K562 (cell line): ENCODE measurements around the gene ZBTB18. TPM values are rescaled to one million over a fixed set of nuclear protein-coding genes. Genes with fewer than 3 reads are reported as not detected.

Experiments
- BRCA1 ChIP-seq, 2 experiments: fragments of 450-650 bp in 1 of 2; sonication (generic) in 1 of 2; formaldehyde crosslinking in 1 of 2; IDR thresholded peaks; 2 replicates each; pipeline versions ENCODE4 v1.5.0 to v1.6.1; 2017 to 2020; ENCODE audit warnings: mild to moderate bottlenecking in 1 of 2, missing genetic modification reagents in 1 of 2
- BRD4 ChIP-seq: fragments of 200-600 bp; sonication (generic); IDR thresholded peaks from 2 replicates; pipeline ENCODE4 v1.6.1; 2017; ENCODE audit warnings: inconsistent platforms
- ESRRA ChIP-seq: fragments of 450-650 bp; IDR thresholded peaks from 2 replicates; pipeline ENCODE4 v1.6.1; 2014; ENCODE audit warnings: low read depth, mild to moderate bottlenecking, moderate library complexity, borderline replicate concordance
- HNRNPL ChIP-seq: fragments of 200-400 bp; formaldehyde crosslinking; IDR thresholded peaks from 2 replicates; pipeline ENCODE4 v1.6.1; 2017; ENCODE audit warnings: low read depth, mild to moderate bottlenecking, low read length
- KAT2B ChIP-seq: IDR thresholded peaks from one replicate; pipeline ENCODE4 v1.6.1; 2012; ENCODE audit warnings: low read depth, mild to moderate bottlenecking, control low read depth, inconsistent platforms, low read length, moderate library complexity
- MAZ ChIP-seq, 2 experiments: fragments of 450-650 bp in 1 of 2; sonication (generic) in 1 of 2; formaldehyde crosslinking; IDR thresholded peaks in 1 of 2; conservative IDR thresholded peaks in 1 of 2; 2 replicates each; pipeline versions ENCODE4 v1.4.0 to v1.5.0; 2020; ENCODE audit warnings: mild to moderate bottlenecking in 1 of 2, missing genetic modification reagents in 1 of 2
- PCBP2 ChIP-seq: fragments of 200-400 bp; formaldehyde crosslinking; IDR thresholded peaks from 2 replicates; pipeline ENCODE4 v1.6.1; 2018; ENCODE audit warnings: low read length, low read depth, mild to moderate bottlenecking, moderate library complexity; ENCODE audit not compliant: poor library complexity, severe bottlenecking
- POLR2A ChIP-seq: fragments of 450-650 bp; conservative IDR thresholded peaks from 2 replicates; pipeline ENCODE4 v1.6.1; 2016
- RFX1 ChIP-seq: fragments of 450-650 bp; IDR thresholded peaks from 2 replicates; pipeline ENCODE4 v1.6.1; 2016; ENCODE audit warnings: mild to moderate bottlenecking, moderate library complexity
- polyA plus RNA-seq, 8 experiments: library from polyadenylated mRNA; depleted of rRNA in 4 of 8; stranded (reverse) in 5 of 8; unstranded in 3 of 8; fragments of >200 nt; fragmentation: Nextera tagmentation in 2 of 8; fragmentation: Illumina TruSeq in 1 of 8; extraction: Ambion mirVana in 2 of 8; extraction: Trizol in 1 of 8; gene quantifications; 2 replicates each; pipeline versions ENCODE4 v1.2.1 to v1.2.3, GENCODE V29; 2011 to 2014; ENCODE audit warnings: inconsistent platforms in 1 of 8, missing spikeins in 1 of 8
- total RNA-seq, 7 experiments: library from RNA; depleted of rRNA in 6 of 7; stranded (reverse); fragments of >200 nt in 6 of 7; fragmentation: Illumina TruSeq in 2 of 7; extraction: Trizol in 2 of 7; gene quantifications; 2 replicates each; pipeline versions ENCODE4 v1.2.1 to v1.2.3, GENCODE V29; 2011 to 2021; ENCODE audit warnings: low replicate concordance in 1 of 7
- TF ChIP-seq, protein P1 (sequence below), 3 experiments: fragments of 200-800 bp in 1 of 3; fragments of 250-450 bp in 1 of 3; fragments of 450-650 bp in 1 of 3; sonication (Bioruptor Pico) in 1 of 3; sonication (Bioruptor generic) in 1 of 3; formaldehyde crosslinking in 1 of 3; IDR thresholded peaks; 2 replicates each; pipeline versions ENCODE4 v1.6.1 to v1.8.0; 2016 to 2022; ENCODE audit warnings: mild to moderate bottlenecking in 2 of 3, missing genetic modification characterization in 2 of 3, missing compliant biosample characterization in 1 of 3, moderate library complexity in 1 of 3
- TF ChIP-seq, protein P2 (sequence below), 2 experiments: fragments of 450-650 bp; formaldehyde crosslinking in 1 of 2; IDR thresholded peaks; 2 replicates each; pipeline versions ENCODE4 v1.4.0 to v1.6.1; 2014 to 2020; ENCODE audit warnings: mild to moderate bottlenecking in 2 of 2, borderline replicate concordance in 1 of 2, low read depth in 1 of 2
- TF ChIP-seq, protein P3 (sequence below): IDR thresholded peaks from 2 replicates; pipeline ENCODE4 v1.6.1; 2011; ENCODE audit warnings: borderline replicate concordance, low read depth, mild to moderate bottlenecking, moderate library complexity, low read length; ENCODE audit not compliant: insufficient read depth, poor library complexity, severe bottlenecking

ZBTB18 gene
- total and polyA plus RNA-seq, 9 of the 15 experiments (the other 6 are each of a cell fraction or from before 2014, with no cell fraction given) = 0.13 to 2.6 (median 1.6) TPM

DNA sequence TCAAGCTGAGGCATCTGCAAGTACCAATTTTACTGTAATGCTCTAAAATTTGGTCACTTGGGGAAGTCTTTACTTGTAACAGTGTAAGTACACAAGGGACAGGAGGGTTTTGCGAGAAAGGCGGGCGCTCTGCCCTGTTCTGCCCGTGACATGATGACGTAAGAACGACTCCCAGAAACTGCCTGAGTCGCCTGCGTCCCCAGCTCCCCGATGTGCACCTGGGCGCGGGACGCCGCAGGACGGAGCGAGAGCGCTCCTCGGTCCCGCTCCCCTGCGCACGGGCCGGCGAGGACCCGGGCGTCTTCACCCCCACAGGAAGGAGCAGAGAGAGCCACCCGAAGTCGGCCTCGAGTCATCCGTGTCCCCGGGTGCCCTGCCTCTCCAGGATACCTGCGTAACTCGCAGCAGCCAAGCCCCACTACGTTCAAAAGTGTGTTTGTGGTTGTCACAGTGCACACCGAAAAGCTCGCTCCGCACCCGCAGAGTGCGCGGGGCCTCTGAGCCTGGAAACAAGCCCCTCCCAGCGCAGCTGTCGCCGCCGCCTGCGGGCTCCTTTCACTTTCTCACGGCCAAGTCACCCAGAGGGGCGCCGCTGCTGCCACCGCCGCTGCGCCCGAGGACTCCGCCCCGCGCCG is 3.3 kb upstream of the ZBTB18 start (continued):
- TF ChIP-seq, protein P1, sequence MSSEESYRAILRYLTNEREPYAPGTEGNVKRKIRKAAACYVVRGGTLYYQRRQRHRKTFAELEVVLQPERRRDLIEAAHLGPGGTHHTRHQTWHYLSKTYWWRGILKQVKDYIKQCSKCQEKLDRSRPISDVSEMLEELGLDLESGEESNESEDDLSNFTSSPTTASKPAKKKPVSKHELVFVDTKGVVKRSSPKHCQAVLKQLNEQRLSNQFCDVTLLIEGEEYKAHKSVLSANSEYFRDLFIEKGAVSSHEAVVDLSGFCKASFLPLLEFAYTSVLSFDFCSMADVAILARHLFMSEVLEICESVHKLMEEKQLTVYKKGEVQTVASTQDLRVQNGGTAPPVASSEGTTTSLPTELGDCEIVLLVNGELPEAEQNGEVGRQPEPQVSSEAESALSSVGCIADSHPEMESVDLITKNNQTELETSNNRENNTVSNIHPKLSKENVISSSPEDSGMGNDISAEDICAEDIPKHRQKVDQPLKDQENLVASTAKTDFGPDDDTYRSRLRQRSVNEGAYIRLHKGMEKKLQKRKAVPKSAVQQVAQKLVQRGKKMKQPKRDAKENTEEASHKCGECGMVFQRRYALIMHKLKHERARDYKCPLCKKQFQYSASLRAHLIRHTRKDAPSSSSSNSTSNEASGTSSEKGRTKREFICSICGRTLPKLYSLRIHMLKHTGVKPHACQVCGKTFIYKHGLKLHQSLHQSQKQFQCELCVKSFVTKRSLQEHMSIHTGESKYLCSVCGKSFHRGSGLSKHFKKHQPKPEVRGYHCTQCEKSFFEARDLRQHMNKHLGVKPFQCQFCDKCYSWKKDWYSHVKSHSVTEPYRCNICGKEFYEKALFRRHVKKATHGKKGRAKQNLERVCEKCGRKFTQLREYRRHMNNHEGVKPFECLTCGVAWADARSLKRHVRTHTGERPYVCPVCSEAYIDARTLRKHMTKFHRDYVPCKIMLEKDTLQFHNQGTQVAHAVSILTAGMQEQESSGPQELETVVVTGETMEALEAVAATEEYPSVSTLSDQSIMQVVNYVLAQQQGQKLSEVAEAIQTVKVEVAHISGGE (CRISPR knock-in tag; IDR thresholded peaks at IDR 0.05) = peak in 1 of 3 experiments; percentile 44; a peak in 1 of 6 replicates
- 0 out of 2 replicates have a peak, but pooled peaks have one; percentile 54 for TF ChIP-seq BRD4
- TF ChIP-seq BRCA1 (IDR thresholded peaks at IDR 0.05) = no peak
- TF ChIP-seq BRCA1 (CRISPR knock-in tag; IDR thresholded peaks at IDR 0.05) = no peak
- TF ChIP-seq, protein P2, sequence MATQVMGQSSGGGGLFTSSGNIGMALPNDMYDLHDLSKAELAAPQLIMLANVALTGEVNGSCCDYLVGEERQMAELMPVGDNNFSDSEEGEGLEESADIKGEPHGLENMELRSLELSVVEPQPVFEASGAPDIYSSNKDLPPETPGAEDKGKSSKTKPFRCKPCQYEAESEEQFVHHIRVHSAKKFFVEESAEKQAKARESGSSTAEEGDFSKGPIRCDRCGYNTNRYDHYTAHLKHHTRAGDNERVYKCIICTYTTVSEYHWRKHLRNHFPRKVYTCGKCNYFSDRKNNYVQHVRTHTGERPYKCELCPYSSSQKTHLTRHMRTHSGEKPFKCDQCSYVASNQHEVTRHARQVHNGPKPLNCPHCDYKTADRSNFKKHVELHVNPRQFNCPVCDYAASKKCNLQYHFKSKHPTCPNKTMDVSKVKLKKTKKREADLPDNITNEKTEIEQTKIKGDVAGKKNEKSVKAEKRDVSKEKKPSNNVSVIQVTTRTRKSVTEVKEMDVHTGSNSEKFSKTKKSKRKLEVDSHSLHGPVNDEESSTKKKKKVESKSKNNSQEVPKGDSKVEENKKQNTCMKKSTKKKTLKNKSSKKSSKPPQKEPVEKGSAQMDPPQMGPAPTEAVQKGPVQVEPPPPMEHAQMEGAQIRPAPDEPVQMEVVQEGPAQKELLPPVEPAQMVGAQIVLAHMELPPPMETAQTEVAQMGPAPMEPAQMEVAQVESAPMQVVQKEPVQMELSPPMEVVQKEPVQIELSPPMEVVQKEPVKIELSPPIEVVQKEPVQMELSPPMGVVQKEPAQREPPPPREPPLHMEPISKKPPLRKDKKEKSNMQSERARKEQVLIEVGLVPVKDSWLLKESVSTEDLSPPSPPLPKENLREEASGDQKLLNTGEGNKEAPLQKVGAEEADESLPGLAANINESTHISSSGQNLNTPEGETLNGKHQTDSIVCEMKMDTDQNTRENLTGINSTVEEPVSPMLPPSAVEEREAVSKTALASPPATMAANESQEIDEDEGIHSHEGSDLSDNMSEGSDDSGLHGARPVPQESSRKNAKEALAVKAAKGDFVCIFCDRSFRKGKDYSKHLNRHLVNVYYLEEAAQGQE (IDR thresholded peaks at IDR 0.05; ENCODE audit: borderline replicate concordance) = peak; percentile 88
- TF ChIP-seq, protein P2 (CRISPR knock-in tag; IDR thresholded peaks at IDR 0.05; ENCODE audit: low read depth) = peak; percentile 69; the same call in 1 of the 2 replicates
- peak; percentile 82 for TF ChIP-seq POLR2A
- TF ChIP-seq MAZ (CRISPR knock-in tag; conservative IDR thresholded peaks at IDR 0.05 in 1 of 2, IDR thresholded peaks at IDR 0.05 in 1 of 2) = peak; percentile 79 to 88
- no peak for TF ChIP-seq PCBP2
- TF ChIP-seq HNRNPL = peak; percentile 97
- TF ChIP-seq, protein P3, sequence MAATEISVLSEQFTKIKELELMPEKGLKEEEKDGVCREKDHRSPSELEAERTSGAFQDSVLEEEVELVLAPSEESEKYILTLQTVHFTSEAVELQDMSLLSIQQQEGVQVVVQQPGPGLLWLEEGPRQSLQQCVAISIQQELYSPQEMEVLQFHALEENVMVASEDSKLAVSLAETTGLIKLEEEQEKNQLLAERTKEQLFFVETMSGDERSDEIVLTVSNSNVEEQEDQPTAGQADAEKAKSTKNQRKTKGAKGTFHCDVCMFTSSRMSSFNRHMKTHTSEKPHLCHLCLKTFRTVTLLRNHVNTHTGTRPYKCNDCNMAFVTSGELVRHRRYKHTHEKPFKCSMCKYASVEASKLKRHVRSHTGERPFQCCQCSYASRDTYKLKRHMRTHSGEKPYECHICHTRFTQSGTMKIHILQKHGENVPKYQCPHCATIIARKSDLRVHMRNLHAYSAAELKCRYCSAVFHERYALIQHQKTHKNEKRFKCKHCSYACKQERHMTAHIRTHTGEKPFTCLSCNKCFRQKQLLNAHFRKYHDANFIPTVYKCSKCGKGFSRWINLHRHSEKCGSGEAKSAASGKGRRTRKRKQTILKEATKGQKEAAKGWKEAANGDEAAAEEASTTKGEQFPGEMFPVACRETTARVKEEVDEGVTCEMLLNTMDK = no peak
- no peak for TF ChIP-seq RFX1
- TF ChIP-seq ESRRA = peak; percentile 33; the same call in 1 of the 2 replicates
- no peak for TF ChIP-seq KAT2B
